Omental fat pad (tissue), 4 donors: ENCODE measurements around the gene STK16. TPM values are rescaled to one million over a fixed set of nuclear protein-coding genes. Genes with fewer than 3 reads are reported as not detected.
"Not testable (repeated sequence)": the region's sequence is repeated elsewhere in the genome, so short reads cannot be mapped to it uniquely, and the experiment has no call there.

Experiments
- ATAC-seq: fragments of 150-250 bp; one replicate; pipeline ENCODE4 v1.9.1; 2016; ENCODE audit warnings: mild to moderate bottlenecking, moderate library complexity; ENCODE audit not compliant: low FRiP score
- DNase-seq: peaks from one replicate; pipeline ENCODE4 v3.0.0-alpha.2; 2019; ENCODE audit warnings: low spot score
- total RNA-seq, 4 donors: library from RNA; depleted of rRNA; stranded (reverse); fragments of >200 nt; gene quantifications; one replicate each; pipeline ENCODE4 v1.1.0, GENCODE V29; 2016
- TF ChIP-seq, protein P1 (sequence below), 3 donors: fragments of 450-650 bp; IDR thresholded peaks; one replicate each; pipeline ENCODE4 v1.5.1; 2016 to 2017; ENCODE audit warnings: antibody characterized with exemption in 3 of 3, mild to moderate bottlenecking in 3 of 3, moderate library complexity in 2 of 3

STK16 gene
- total RNA-seq, 4 donors from 2014 or later, result 9.8 to 18.9 (median 12.5) TPM

DNA sequence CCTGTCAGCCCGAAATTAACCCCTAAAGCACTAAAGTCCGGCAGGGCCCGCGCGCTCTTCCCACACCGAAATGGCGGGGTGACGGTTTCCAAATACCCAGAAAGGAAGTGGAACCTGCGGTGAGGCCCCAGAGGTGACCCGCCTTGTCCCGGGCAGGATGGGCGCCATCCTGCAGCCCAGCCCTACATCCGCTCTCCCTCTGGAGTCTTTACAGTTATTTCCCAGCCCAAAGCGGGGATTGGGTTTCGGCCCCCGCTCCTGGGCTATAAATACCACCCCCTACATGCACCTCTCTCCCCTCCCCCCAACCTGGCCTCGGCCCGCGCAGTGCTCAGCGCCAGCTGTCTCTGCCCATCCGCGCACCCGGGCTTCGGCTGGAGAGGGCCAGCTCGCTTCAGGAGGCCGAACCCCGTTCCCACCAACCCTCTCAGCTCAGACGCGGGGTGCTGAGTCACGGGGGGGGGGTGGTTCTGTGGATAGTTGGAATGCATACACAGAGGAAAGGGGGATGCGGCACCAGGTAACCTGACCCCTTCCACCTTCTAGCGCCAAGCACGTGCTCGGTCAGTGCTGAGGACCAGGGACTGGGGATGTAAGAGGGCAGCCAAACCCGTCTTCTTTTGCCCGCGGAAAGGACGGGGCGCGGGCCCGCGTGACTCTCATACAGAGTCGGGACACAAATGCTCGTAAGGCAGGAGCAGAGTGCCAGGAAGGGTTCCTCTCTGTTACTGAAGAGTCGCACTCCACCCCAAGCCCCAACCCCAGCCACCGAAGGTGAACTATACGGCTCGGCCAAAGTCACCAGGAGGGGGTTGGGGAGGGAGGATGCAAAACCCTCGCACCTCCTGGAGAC is 7.8 kb downstream of the STK16 start, which contains the start of gene TUBA4B:
TUBA4B (plus strand) TSS at position 344 of the 853 bp plus-strand sequence; CDS start at position 509, 165 bp downstream.
- no peak for DNase-seq
- ATAC-seq, result peak; percentile 57
- TF ChIP-seq, protein P1, sequence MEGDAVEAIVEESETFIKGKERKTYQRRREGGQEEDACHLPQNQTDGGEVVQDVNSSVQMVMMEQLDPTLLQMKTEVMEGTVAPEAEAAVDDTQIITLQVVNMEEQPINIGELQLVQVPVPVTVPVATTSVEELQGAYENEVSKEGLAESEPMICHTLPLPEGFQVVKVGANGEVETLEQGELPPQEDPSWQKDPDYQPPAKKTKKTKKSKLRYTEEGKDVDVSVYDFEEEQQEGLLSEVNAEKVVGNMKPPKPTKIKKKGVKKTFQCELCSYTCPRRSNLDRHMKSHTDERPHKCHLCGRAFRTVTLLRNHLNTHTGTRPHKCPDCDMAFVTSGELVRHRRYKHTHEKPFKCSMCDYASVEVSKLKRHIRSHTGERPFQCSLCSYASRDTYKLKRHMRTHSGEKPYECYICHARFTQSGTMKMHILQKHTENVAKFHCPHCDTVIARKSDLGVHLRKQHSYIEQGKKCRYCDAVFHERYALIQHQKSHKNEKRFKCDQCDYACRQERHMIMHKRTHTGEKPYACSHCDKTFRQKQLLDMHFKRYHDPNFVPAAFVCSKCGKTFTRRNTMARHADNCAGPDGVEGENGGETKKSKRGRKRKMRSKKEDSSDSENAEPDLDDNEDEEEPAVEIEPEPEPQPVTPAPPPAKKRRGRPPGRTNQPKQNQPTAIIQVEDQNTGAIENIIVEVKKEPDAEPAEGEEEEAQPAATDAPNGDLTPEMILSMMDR (IDR thresholded peaks at IDR 0.05), result no peak

DNA sequence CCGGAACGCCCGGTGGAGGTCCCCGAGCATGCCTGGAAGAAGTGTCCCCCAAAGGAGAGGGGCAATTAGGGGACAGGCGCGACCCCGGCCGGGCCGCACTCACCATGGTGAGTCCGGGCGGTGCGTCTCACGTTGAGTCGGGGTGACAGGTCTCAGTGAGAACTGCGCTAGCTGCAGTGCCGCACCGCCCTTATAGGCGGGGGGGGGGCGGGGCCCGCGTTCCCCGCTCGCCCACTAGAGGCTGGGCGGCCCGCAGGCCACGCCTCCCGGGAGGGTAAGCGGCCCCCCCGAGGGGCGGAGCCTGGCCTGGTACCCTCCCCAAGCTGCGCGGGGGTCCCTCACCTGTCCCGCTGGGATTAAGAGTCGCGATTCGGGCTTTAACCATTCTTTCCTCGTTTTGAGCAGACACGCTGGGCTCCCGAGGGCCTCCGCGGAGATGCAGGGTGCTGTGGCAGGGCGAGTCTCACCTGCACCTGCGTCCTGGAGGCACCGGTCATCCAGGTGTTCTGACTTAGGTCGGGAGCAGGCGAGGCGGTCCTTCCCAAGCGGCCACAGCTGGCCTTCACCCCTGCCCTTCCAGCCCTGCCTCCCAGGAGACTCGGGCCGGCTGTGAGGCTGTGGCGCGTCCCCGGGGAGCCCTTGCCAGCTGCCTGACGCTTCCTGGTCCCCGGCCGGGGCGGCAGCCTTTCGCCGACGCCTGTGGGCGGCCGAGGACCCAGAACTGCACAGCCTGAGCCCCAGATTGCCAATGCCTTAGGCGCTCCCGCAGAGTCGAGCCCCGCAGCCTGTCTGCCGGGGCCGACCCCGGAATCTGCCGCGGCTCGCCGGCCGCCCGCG is 8.7 kb downstream of the STK16 start, which contains the start of gene TUBA4A:
TUBA4A (minus strand) TSS at position 166 of the 837 bp plus-strand sequence; CDS start at position 106, 60 bp downstream.
- TF ChIP-seq, protein P1 (IDR thresholded peaks at IDR 0.05), result peak in 1 of 3 donors; percentile 7
- peak; percentile 76 for ATAC-seq
- DNase-seq, result peak; percentile 59

DNA sequence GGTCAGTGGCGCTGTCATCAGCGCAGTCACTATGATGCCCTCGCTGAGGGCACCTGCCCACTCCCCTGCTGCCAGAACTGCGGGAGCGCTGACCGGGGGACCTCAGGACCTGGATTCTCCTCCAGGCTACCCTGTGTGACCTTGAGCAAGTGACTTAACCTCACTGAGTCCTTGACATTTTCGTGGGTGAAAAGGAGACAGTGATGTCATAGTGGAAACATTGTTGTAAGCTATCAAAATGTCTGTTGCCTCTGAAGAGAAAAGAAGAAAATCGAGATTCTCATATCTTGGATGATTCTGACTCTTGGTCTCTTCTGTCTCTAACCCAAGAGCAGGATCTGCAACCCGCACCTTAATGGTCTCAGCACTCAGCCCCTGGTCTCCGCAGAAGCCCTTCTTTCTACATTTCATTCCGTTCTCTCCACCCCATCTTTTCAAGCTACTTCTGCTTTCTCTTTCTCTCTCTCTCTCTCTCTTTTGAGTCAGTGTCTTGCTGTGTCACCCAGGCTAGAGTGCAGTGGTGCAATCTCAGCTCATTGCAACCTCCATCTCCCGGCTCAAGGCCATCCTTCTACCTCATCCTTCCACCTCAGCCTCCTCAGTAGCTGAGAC is 9.4 kb downstream of the STK16 start:
- TF ChIP-seq, protein P1 (IDR thresholded peaks at IDR 0.05), result no peak
- ATAC-seq (no peak), DNase-seq (no peak)

DNA sequence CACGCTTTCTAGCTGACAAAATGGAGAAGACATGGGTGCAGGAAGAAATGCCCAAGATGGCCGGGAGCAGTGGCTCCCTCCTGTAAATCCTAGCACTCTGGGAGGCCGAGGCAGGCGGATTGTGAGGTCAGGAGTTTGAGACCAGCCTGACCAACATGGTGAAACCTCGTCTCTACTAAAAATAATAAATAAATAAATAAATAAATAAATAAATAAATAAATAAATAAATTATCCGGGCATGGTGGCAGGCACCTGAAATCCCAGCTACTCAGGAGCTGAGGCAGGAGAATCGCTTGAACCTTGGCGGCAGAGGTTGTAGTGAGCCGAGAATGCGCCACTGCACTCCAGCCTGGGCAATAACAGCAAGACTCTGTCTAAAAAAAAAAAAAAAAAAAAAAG is 13.7 kb downstream of the STK16 start:
- DNase-seq, ATAC-seq: not testable (repeated sequence)

DNA sequence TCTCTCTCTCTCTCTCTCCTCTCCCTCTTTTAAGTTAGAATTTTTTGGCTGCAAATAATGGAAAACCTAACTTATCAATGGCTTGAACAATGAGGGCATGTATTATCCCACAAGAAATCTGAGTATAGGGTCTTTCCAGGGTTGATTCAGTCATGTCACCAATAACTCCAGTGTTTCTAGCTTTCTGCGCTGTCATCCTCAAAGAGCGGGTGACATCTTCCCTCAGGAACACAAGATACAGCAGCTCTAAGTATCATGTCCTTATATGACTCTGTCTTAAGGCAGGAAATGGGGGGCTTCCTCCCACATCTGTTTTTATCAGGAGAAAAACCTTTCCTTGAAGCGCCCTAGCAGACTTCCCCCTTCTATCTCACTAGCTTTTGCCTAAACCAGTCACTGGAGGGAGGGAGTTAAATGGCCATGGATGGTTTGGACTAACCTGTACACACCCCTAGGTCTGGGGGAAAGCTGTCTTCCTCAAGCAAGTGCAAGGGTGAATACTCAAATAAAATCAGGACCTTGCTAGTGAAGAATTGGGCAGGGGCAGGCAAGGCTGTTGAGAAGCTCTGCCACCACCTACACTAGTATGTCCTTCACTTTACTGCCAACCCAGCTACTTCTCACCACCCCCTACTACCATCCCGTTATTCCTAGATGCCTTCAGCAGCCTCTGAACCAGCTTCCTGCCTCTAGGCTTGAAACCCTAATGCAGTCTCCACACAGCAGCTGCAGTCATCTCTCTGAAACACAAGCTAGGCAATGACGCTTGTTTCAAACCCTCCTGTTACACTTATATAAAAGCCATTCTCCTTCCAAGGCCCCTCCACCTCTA is 16.0 kb downstream of the STK16 start:
- TF ChIP-seq, protein P1 (IDR thresholded peaks at IDR 0.05), result no peak
- DNase-seq (no peak), ATAC-seq (no peak)

DNA sequence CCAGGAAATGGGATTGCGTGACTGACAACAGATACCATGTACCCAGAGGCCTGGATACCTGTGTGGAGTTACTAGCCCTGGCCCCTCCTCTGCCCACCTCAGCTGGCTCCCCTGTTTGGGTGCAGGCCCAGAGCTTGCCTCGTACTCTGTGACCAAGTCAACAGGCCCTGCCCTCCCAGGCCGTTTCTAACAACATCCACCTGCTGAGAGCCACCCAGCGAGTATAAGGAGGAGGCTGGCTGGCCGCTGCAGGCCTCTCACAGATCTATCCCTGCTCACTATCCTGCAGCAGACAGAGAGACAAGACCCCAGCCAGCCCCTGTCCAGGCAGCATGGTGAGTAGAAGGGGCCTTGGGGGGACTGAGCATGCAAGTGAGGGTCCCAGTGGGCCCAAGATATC is 21.0 kb downstream of the STK16 start:
- ATAC-seq (peak; percentile 23), DNase-seq (no peak)
- TF ChIP-seq, protein P1 (IDR thresholded peaks at IDR 0.05), result no peak
